Heart right ventricle (tissue), 16 donors: ENCODE measurements around the gene MC5R. TPM values are rescaled to one million over a fixed set of nuclear protein-coding genes. Genes with fewer than 3 reads are reported as not detected.

Experiments used
- ATAC-seq, 8 donors: fragments of 200-7000 bp; cut with Tn5 transposase; one replicate each; pipeline ENCODE4 v1.9.1; 2020; ENCODE audit warnings: mild to moderate bottlenecking in 8 of 8, moderate library complexity in 8 of 8, moderate number of reproducible peaks in 1 of 8
- DNase-seq, 2 donors: peaks; one replicate each; pipeline ENCODE4 v3.0.0-alpha.2; 2020
- H3K27ac ChIP-seq, 10 donors: fragments of 200-600 bp; sonication (generic) in 2 of 10; one replicate each; pipeline versions ENCODE4 v1.5.0 to v1.8.0; 2020 to 2022; ENCODE audit warnings: mild to moderate bottlenecking in 3 of 10
- H3K27me3 ChIP-seq, 7 donors: fragments of 200-600 bp; one replicate each; pipeline ENCODE4 v1.8.0; 2021 to 2022; ENCODE audit warnings: mild to moderate bottlenecking in 2 of 7
- H3K36me3 ChIP-seq, 9 donors: fragments of 200-600 bp; sonication (generic) in 1 of 9; one replicate each; pipeline versions ENCODE4 v1.5.0 to v1.8.0; 2020 to 2022; ENCODE audit warnings: mild to moderate bottlenecking in 2 of 9
- H3K4me1 ChIP-seq, 9 donors: fragments of 200-600 bp; sonication (generic) in 1 of 9; one replicate each; pipeline versions ENCODE4 v1.5.0 to v1.8.0; 2020 to 2022; ENCODE audit warnings: mild to moderate bottlenecking in 4 of 9
- H3K4me3 ChIP-seq, 10 donors: fragments of 200-600 bp; sonication (generic) in 2 of 10; one replicate each; pipeline versions ENCODE4 v1.5.0 to v1.8.0; 2020 to 2022; ENCODE audit warnings: mild to moderate bottlenecking in 7 of 10, moderate library complexity in 2 of 10
- H3K9me3 ChIP-seq, 11 donors: fragments of 200-600 bp in 10 of 11; sonication (generic) in 2 of 11; one replicate each; pipeline versions ENCODE4 v1.5.0 to v1.8.0; 2013 to 2022; ENCODE audit warnings: mild to moderate bottlenecking in 2 of 11, control low read depth in 1 of 11, moderate library complexity in 1 of 11
- WGBS, 2 donors: extraction: QIAGEN DNeasy Blood & Tissue Kit; methylation state at CpG; one replicate each; pipeline ENCODE4 v1.1.7; 2013; ENCODE audit warnings: inconsistent platforms in 1 of 2; 5-methylcytosine and 5-hydroxymethylcytosine counted together
- intact Hi-C, 10 donors: fragments of 100-400 bp; cut with DNase I; formaldehyde crosslinking; loops; one replicate each; pipeline versions ENCODE4 v1.11.1 to v1.14.2; 2022
- polyA plus RNA-seq, 2 donors: library from polyadenylated mRNA; stranded (reverse); fragments of 200-250 nt; gene quantifications; one replicate each; pipeline ENCODE4 v1.2.3, GENCODE V29; 2013
- total RNA-seq, 10 donors: library from RNA; stranded (reverse); fragmentation: NEBNext Ultra II Directional in 3 of 10; extraction: Animal tissue kit (Norgen Biotek cat#: 25700) in 3 of 10; gene quantifications; one replicate each; pipeline versions ENCODE4 v1.2.1 to v1.2.4, GENCODE V29; 2021 to 2023
- TF ChIP-seq, protein P1 (sequence below), 9 donors: fragments of 200-600 bp; sonication (generic) in 2 of 9; IDR thresholded peaks; one replicate each; pipeline versions ENCODE4 v1.5.0 to v1.8.0; 2021 to 2022; ENCODE audit warnings: antibody characterized with exemption in 9 of 9, mild to moderate bottlenecking in 5 of 9, moderate library complexity in 1 of 9
- donor health status: Arrhythmogenic right ventricular cardiomyopathy.
- donor health status: ischemic (EF 13 %, LVEDD 7.1; RV severe dilation, severe dysfunction).
- donor health status: healthy with polysubstance abuse.
- donor health status: DM: no; HTN: yes; CAD: no.
- donor health status: DM: no; HTN: no; CAD: no.
- donor health status: ischemic (EF 25% LVEDD 6.9; RV normal size, moderate dysfunction).
- donor health status: ischemic (EF 25% LVEDD 5.7; RV mildly dilated, moderate dysfunction).
- donor health status: healthy.
- donor health status: DM: yes; HTN: yes; CAD: no.
- donor health status: Ischemic cardiomyopathy.
- donor health status: ischemic (EF 35%, LVEDD 5.7; RV mildly dilated, moderate dysfunction).
- donor health status: nonischemic (EF 11% LVEDD 7.7; RV severe dilation, severe dysfunction).
- donor health status: DM: yes; HTN: yes; CAD: no.
- donor health status: PGD.
- donor health status: ischemic (EF 29% LVEDD 5.4; RV normal size, mild dysfunction).
- donor health status: nonischemic (EF 23%, LVEDD 6.1; RV moderate dilation, normal function).

MC5R gene
- total and polyA plus RNA-seq, 12 donors = not detected

- Histone ChIP-seq H3K27ac (no peak overlapping the region), H3K4me3 (no peak overlapping the region), H3K27me3 (peaks cover 0 to 23% (median 4%) of the 10 kb centered on the region in 7 donors), H3K4me1 (peaks cover 0 to 20% (median 3%) of the 10 kb centered on the region in 9 donors), H3K36me3 (no peaks in the 10 kb centered on the region), H3K9me3 (peaks cover 0 to 7% (median 0%) of the 10 kb centered on the region in 11 donors)
- ATAC-seq (no peak), DNase-seq (no peak)
- WGBS, 2 donors = 80 to 82% methylated on average over 14 of the region's 14 CpGs
- TF ChIP-seq, protein P1, sequence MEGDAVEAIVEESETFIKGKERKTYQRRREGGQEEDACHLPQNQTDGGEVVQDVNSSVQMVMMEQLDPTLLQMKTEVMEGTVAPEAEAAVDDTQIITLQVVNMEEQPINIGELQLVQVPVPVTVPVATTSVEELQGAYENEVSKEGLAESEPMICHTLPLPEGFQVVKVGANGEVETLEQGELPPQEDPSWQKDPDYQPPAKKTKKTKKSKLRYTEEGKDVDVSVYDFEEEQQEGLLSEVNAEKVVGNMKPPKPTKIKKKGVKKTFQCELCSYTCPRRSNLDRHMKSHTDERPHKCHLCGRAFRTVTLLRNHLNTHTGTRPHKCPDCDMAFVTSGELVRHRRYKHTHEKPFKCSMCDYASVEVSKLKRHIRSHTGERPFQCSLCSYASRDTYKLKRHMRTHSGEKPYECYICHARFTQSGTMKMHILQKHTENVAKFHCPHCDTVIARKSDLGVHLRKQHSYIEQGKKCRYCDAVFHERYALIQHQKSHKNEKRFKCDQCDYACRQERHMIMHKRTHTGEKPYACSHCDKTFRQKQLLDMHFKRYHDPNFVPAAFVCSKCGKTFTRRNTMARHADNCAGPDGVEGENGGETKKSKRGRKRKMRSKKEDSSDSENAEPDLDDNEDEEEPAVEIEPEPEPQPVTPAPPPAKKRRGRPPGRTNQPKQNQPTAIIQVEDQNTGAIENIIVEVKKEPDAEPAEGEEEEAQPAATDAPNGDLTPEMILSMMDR (IDR thresholded peaks at IDR 0.05) = no peak
- intact Hi-C loops = loop anchor here in 1 of 10 donors (10.0 kb wide), 1 partner anchor 58 kb away; no protein-coding TSS in a partner anchor
These were observed 27.4 kb upstream of the MC5R start for GRCh38 chr18:13796515-13796914.

GRCh38 chr18:13797157-13797611 lies 26.8 kb upstream of the MC5R start:
- Histone ChIP-seq H3K9me3 (peaks cover 0 to 7% (median 0%) of the 10 kb centered on the region in 11 donors), H3K27me3 (peaks cover 0 to 29% (median 4%) of the 10 kb centered on the region in 7 donors), H3K4me3 (no peak overlapping the region), H3K4me1 (peaks cover 0 to 20% (median 4%) of the 10 kb centered on the region in 9 donors), H3K36me3 (no peaks in the 10 kb centered on the region), H3K27ac (no peak overlapping the region)
- intact Hi-C loops = loop anchor here in 1 of 10 donors (10.0 kb wide), 1 partner anchor 58 kb away; no protein-coding TSS in a partner anchor
- TF ChIP-seq, protein P1 (IDR thresholded peaks at IDR 0.05) = no peak
- ATAC-seq = peak in 1 of 8 donors; percentile 47
- WGBS, 2 donors = 41 to 57% methylated on average over 3 of the region's 3 CpGs
- DNase-seq = no peak

GRCh38 chr18:13799396-13799795 lies 24.6 kb upstream of the MC5R start:
- H3K27ac ChIP-seq = no peak overlapping the region
- H3K4me3 ChIP-seq = no peak overlapping the region
- intact Hi-C loops = loop anchor here in 1 of 10 donors (10.0 kb wide), 1 partner anchor 55 kb away; no protein-coding TSS in a partner anchor
- peaks cover 0 to 35% (median 4%) of the 10 kb centered on the region in 7 donors for H3K27me3 ChIP-seq
- peaks cover 0 to 6% (median 0%) of the 10 kb centered on the region in 11 donors for H3K9me3 ChIP-seq
- H3K4me1 ChIP-seq = peaks cover 0 to 20% (median 4%) of the 10 kb centered on the region in 9 donors
- WGBS, 2 donors = 89 to 94% methylated on average over 11 of the region's 11 CpGs
- no peaks in the 10 kb centered on the region for H3K36me3 ChIP-seq
- TF ChIP-seq, protein P1 (IDR thresholded peaks at IDR 0.05) = no peak
- no peak for ATAC-seq
- DNase-seq = no peak

- TF ChIP-seq, protein P1 (IDR thresholded peaks at IDR 0.05) = peak; percentile 22 to 69 (median 56)
- H3K27me3 ChIP-seq = peaks cover 0 to 45% (median 4%) of the 10 kb centered on the region in 7 donors
- no peak overlapping the region for H3K27ac ChIP-seq
- H3K9me3 ChIP-seq = no peaks in the 10 kb centered on the region
- ATAC-seq (peak; percentile 90 to 96 (median 92)), DNase-seq (peak; percentile 56 to 78)
- H3K4me1 ChIP-seq = peaks cover 0 to 20% (median 4%) of the 10 kb centered on the region in 9 donors
- WGBS, 2 donors = 13 to 15% methylated on average over 30 of the region's 30 CpGs
- peak overlapping the region in 7 of 10 donors; percentile 17 to 41 (median 30) for H3K4me3 ChIP-seq
- intact Hi-C loops = loop anchor here in 3 of 10 donors (10.0 kb wide), 3 partner anchors 246 to 596 kb away; partner anchors contain the start of gene LDLRAD4 (in 2 of the 3)
- no peaks in the 10 kb centered on the region for H3K36me3 ChIP-seq
These were observed 23.3 kb upstream of the MC5R start for GRCh38 chr18:13800505-13801259.
